ENCODE data around the gene F2R. TPM values are rescaled to one million over a fixed set of nuclear protein-coding genes. Genes with fewer than 3 reads are reported as not detected.

The F2R gene
- total and polyA plus RNA-seq, 3 donors from 2014 or later = 17.9 to 29.9 (median 28.0) TPM

DNA sequence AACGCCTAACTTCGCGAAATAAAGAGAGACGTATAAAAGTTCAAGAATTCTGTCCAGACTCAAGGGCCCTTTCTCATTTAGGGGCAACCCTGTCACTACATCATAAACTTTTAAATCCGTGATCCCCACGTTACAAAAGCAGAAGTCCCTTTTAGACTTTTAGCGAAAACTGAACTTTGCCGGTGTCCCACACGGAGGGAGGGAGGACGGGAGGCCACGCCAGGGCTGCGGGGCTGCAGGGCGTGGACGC is 515 bp upstream of the F2R start:
- peak overlapping the region in 1 of 2 donors; percentile 52 for H3K27ac ChIP-seq
- intact Hi-C loops (cut with DNase I; ENCODE audit: low total_unique reads) = no loop called here
- H3K36me3 ChIP-seq (ENCODE audit: low read depth, missing control alignments) = no peaks in the 10 kb centered on the region

DNA sequence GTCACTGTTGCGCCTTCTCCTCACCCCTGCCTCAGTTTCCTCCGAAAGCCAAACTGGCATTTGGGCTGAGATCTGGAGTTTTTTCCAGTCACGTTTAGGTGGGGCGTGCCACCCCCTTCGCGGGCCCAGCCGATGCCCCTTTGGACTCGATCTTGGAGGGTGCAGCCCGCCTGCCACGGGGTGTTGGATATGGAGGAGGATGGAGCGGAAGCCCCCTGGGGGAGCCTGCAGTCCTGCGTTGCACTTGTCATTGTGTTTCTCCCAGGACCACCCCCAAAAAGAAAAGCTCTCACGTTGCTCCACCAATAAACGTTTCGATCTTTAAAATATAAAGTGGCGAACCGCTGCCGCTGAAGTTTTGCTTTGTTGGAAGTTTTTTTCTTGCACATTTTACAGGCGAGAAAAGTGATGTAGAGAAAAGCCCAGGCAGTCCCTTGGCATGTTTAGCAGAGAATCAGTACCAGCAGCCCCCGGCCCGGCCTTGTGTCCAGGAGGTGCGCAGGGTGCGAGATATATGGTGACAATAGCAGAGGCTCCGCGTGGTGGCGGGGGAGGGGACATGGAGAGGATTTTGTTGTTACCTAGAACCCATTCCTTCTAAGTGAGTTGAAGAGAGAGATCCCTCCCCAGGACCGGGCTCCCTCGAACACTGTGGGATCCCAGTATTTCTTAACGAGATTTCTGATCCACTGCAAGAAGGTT is 681 bp downstream of the F2R start:
- Histone ChIP-seq H3K4me3 (peak overlapping the region; percentile 77 to 88), H3K9me3 (no peaks in the 10 kb centered on the region), H3K4me1 (peaks cover 6% of the 10 kb centered on the region), H3K27ac (peak overlapping the region; percentile 52 to 85), H3K36me3 (ENCODE audit: low read depth, missing control alignments) (no peaks in the 10 kb centered on the region), H3K27me3 (no peaks in the 10 kb centered on the region)
- WGBS, 2 donors = 4 to 5% methylated on average over 29 of the region's 29 CpGs
- TF ChIP-seq POLR2A (IDR thresholded peaks at IDR 0.05) = no peak
- TF ChIP-seq, protein P1, sequence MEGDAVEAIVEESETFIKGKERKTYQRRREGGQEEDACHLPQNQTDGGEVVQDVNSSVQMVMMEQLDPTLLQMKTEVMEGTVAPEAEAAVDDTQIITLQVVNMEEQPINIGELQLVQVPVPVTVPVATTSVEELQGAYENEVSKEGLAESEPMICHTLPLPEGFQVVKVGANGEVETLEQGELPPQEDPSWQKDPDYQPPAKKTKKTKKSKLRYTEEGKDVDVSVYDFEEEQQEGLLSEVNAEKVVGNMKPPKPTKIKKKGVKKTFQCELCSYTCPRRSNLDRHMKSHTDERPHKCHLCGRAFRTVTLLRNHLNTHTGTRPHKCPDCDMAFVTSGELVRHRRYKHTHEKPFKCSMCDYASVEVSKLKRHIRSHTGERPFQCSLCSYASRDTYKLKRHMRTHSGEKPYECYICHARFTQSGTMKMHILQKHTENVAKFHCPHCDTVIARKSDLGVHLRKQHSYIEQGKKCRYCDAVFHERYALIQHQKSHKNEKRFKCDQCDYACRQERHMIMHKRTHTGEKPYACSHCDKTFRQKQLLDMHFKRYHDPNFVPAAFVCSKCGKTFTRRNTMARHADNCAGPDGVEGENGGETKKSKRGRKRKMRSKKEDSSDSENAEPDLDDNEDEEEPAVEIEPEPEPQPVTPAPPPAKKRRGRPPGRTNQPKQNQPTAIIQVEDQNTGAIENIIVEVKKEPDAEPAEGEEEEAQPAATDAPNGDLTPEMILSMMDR (IDR thresholded peaks at IDR 0.05) = no peak
- intact Hi-C loops (cut with DNase I; ENCODE audit: low total_unique reads) = no loop called here
- DNase-seq = peak; percentile 61

More for the DNA sequence above, 515 bp upstream of the F2R start:
- DNase-seq = no peak
- TF ChIP-seq, protein P1 (IDR thresholded peaks at IDR 0.05) = no peak
- TF ChIP-seq POLR2A (IDR thresholded peaks at IDR 0.05) = no peak
- no peaks in the 10 kb centered on the region for H3K27me3 ChIP-seq
- no peaks in the 10 kb centered on the region for H3K9me3 ChIP-seq
- WGBS, 2 donors = 0 to 1% methylated on average over 10 to 14 of the region's 14 CpGs
- H3K4me1 ChIP-seq = peaks cover 6% of the 10 kb centered on the region
- peak overlapping the region; percentile 77 to 88 for H3K4me3 ChIP-seq

DNA sequence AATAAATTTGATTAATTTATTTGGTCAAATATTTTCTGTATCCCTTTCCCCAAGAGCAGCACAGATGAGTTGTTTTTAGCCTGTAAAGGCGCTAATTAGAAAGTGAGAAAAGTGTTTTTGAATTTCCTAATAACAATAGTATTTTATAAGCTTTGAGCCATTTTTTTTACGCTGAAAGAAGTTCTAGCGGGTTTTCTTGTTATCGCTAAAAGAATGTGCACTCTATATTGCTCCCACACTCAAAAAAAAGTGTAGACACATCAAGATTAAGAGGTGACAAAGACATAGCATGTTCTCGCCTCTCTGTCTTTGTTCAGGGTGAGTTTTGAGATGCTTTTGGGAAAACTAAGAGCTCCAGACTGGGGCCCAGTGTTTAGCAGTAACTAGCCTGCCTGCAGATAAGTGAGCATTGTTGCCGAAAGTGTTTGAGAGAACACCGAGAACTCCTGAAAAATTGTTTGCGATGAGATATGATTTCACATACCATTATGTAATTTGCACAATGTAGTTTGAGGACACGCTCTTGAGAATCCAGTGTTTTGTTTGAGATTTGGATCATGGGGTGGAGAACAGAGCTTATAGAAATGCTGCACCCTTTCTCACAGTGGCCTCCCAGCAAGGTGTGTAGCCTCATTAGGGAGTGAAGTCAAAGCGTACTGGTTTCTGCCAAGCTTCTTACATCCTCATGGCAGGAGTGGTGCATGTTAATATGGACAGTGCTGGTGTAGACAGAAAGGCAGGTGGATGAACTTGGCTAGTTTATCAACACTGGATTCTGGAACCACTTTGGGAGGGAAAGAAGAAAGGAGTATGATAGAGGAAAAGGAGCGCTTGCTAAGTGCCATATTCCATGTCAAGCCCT is 1.5 kb downstream of the F2R start:
- TF ChIP-seq, protein P1 (IDR thresholded peaks at IDR 0.05) = no peak
- no peak for TF ChIP-seq POLR2A (IDR thresholded peaks at IDR 0.05)
- intact Hi-C loops (cut with DNase I; ENCODE audit: low total_unique reads) = no loop called here
- Histone ChIP-seq H3K4me1 (peaks cover 6% of the 10 kb centered on the region), H3K9me3 (no peaks in the 10 kb centered on the region), H3K4me3 (peak overlapping the region; percentile 77 to 88), H3K27ac (no peak overlapping the region), H3K27me3 (no peaks in the 10 kb centered on the region), H3K36me3 (ENCODE audit: low read depth, missing control alignments) (no peaks in the 10 kb centered on the region)
- WGBS, 2 donors = 52 to 59% methylated on average over 11 of the region's 11 CpGs
- DNase-seq = no peak

DNA sequence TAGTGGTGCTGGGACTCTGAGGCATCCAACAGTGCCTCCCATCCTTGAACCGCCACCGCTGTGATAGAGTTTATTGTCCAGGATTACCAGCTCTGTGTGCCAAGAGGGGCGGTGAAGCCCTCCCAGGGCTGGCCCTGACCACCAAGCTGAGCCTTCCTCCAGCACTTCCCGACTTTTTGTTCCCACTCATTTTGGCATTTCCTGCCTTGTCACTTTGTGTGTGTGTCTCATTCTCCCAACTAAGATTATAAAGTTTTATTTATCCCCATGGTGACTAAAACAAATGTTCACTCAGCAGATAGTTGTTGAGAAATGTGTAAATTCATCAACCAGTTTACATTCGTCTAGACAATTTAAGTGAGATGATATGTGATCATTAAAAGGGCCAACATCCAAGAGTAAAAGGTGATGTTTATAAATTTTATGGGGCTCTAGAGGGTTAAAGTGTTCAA is 2.5 kb downstream of the F2R start:
- Histone ChIP-seq H3K4me3 (no peak overlapping the region), H3K27ac (no peak overlapping the region), H3K4me1 (peaks cover 6% of the 10 kb centered on the region), H3K9me3 (no peaks in the 10 kb centered on the region), H3K27me3 (no peaks in the 10 kb centered on the region), H3K36me3 (ENCODE audit: low read depth, missing control alignments) (no peaks in the 10 kb centered on the region)
- TF ChIP-seq, protein P1 (IDR thresholded peaks at IDR 0.05) = no peak
- TF ChIP-seq POLR2A (IDR thresholded peaks at IDR 0.05) = no peak
- intact Hi-C loops (cut with DNase I; ENCODE audit: low total_unique reads) = no loop called here
- DNase-seq = no peak
- 75 to 88% methylated on average over 5 of the region's 5 CpGs for WGBS, 2 donors

Measured in testis (tissue), 3 donors.